Vagina (tissue), 2 donors: ENCODE data around the gene ADGRF5. TPM values are rescaled to one million over a fixed set of nuclear protein-coding genes. Genes with fewer than 3 reads are reported as not detected.

ENCODE experiments used
- DNase-seq, 2 donors: peaks; one replicate each; pipeline ENCODE4 v3.0.0-alpha.2; 2017; ENCODE audit errors: extremely low spot score in 2 of 2
- H3K27ac ChIP-seq: fragments of 200-600 bp; sonication (generic); one replicate; pipeline ENCODE4 v1.5.1; 2019
- H3K27me3 ChIP-seq: fragments of 200-600 bp; sonication (generic); one replicate; pipeline ENCODE4 v1.5.1; 2019
- H3K36me3 ChIP-seq, 2 donors: fragments of 200-600 bp; sonication (generic); one replicate each; pipeline ENCODE4 v1.5.1; 2017 to 2019
- H3K4me1 ChIP-seq: fragments of 200-600 bp; sonication (generic); one replicate; pipeline ENCODE4 v1.5.1; 2019
- H3K4me3 ChIP-seq, 2 donors: fragments of 200-600 bp; sonication (generic); 1 replicate in 1 of 2; 2 replicates in 1 of 2; pipeline ENCODE4 v1.5.1; 2016 to 2019
- H3K9me3 ChIP-seq: fragments of 200-600 bp; sonication (generic); one replicate; pipeline ENCODE4 v1.5.1; 2019
- CTCF ChIP-seq, 3 experiments: fragments of 450-650 bp in 2 of 3; fragments of 200-600 bp in 1 of 3; sonication (generic) in 1 of 3; IDR thresholded peaks; one replicate each; pipeline ENCODE4 v1.5.1; 2017 to 2019; ENCODE audit warnings: antibody characterized with exemption in 3 of 3, mild to moderate bottlenecking in 2 of 3, moderate library complexity in 2 of 3
- POLR2A ChIP-seq, 2 donors: fragments of 450-650 bp; IDR thresholded peaks; one replicate each; pipeline ENCODE4 v1.6.1; 2017; ENCODE audit warnings: antibody characterized with exemption in 2 of 2, mild to moderate bottlenecking in 2 of 2, moderate library complexity in 2 of 2
- POLR2AphosphoS5 ChIP-seq, 2 donors: sonication (generic); formaldehyde crosslinking; IDR thresholded peaks; one replicate each; pipeline ENCODE4 v1.9.0; 2017; ENCODE audit warnings: antibody characterized with exemption in 2 of 2, mild to moderate bottlenecking in 2 of 2, low read depth in 1 of 2; ENCODE audit not compliant: insufficient read depth in 1 of 2
- intact Hi-C: fragments of 100-400 bp; cut with DNase I; formaldehyde crosslinking; loops from one replicate; pipeline ENCODE4 v1.15.1; 2023
- total RNA-seq: library from RNA; depleted of rRNA; stranded (reverse); fragments of >200 nt; gene quantifications from one replicate; pipeline ENCODE4 v1.2.3, GENCODE V29; 2016

The ADGRF5 gene
- total RNA-seq, 1 donor from 2014 or later: 10.3 TPM

GRCh38 chr6:46828939-46829338, 92.8 kb downstream of the ADGRF5 start:
- no peak for TF ChIP-seq POLR2AphosphoS5 (IDR thresholded peaks at IDR 0.05; ENCODE audit: insufficient read depth in 1 of 2, low read depth in 1 of 2)
- intact Hi-C loops: no loop called here
- Histone ChIP-seq H3K36me3 (no peaks in the 10 kb centered on the region), H3K4me1 (no peaks in the 10 kb centered on the region), H3K9me3 (no peaks in the 10 kb centered on the region), H3K4me3 (no peak overlapping the region), H3K27ac (no peak overlapping the region), H3K27me3 (no peaks in the 10 kb centered on the region)
- no peak for DNase-seq

- intact Hi-C loops: no loop called here
- no peak for DNase-seq
- no peak for TF ChIP-seq CTCF (IDR thresholded peaks at IDR 0.05)
- TF ChIP-seq POLR2AphosphoS5 (IDR thresholded peaks at IDR 0.05; ENCODE audit: insufficient read depth in 1 of 2, low read depth in 1 of 2): peak in 1 of 2 donors; percentile 60
- H3K9me3 ChIP-seq: no peaks in the 10 kb centered on the region
- H3K27ac ChIP-seq: no peak overlapping the region
- H3K36me3 ChIP-seq: no peaks in the 10 kb centered on the region
- H3K27me3 ChIP-seq: no peaks in the 10 kb centered on the region
- no peaks in the 10 kb centered on the region for H3K4me1 ChIP-seq
- H3K4me3 ChIP-seq: no peak overlapping the region
These were observed 100.3 kb downstream of the ADGRF5 start for GRCh38 chr6:46821458-46821881.

GRCh38 chr6:46819561-46819960, 102.2 kb downstream of the ADGRF5 start:
- no peak for TF ChIP-seq CTCF (IDR thresholded peaks at IDR 0.05)
- no peak for TF ChIP-seq POLR2AphosphoS5 (IDR thresholded peaks at IDR 0.05; ENCODE audit: insufficient read depth in 1 of 2, low read depth in 1 of 2)
- TF ChIP-seq POLR2A (IDR thresholded peaks at IDR 0.05): no peak
- intact Hi-C loops: no loop called here

GRCh38 chr6:46816626-46817025, 105.1 kb downstream of the ADGRF5 start:
- H3K36me3 ChIP-seq: no peaks in the 10 kb centered on the region
- intact Hi-C loops: no loop called here
- no peak for TF ChIP-seq CTCF (IDR thresholded peaks at IDR 0.05)
- TF ChIP-seq POLR2AphosphoS5 (IDR thresholded peaks at IDR 0.05; ENCODE audit: insufficient read depth in 1 of 2, low read depth in 1 of 2): peak in 1 of 2 donors; percentile 24
- H3K27me3 ChIP-seq: no peaks in the 10 kb centered on the region
- DNase-seq: no peak
- no peaks in the 10 kb centered on the region for H3K9me3 ChIP-seq
- H3K27ac ChIP-seq: no peak overlapping the region
- H3K4me3 ChIP-seq: no peak overlapping the region
- H3K4me1 ChIP-seq: no peaks in the 10 kb centered on the region

More at GRCh38 chr6:46819561-46819960, 102.2 kb downstream of the ADGRF5 start:
- no peaks in the 10 kb centered on the region for H3K27me3 ChIP-seq
- no peaks in the 10 kb centered on the region for H3K36me3 ChIP-seq
- H3K27ac ChIP-seq: no peak overlapping the region
- no peak overlapping the region for H3K4me3 ChIP-seq
- H3K4me1 ChIP-seq: no peaks in the 10 kb centered on the region
- H3K9me3 ChIP-seq: no peaks in the 10 kb centered on the region
- no peak for DNase-seq

GRCh38 chr6:46815130-46815529, 106.6 kb downstream of the ADGRF5 start:
- no peaks in the 10 kb centered on the region for H3K27me3 ChIP-seq
- no peak for DNase-seq
- no peaks in the 10 kb centered on the region for H3K36me3 ChIP-seq
- TF ChIP-seq POLR2A (IDR thresholded peaks at IDR 0.05) (no peak), CTCF (IDR thresholded peaks at IDR 0.05) (no peak), POLR2AphosphoS5 (IDR thresholded peaks at IDR 0.05; ENCODE audit: insufficient read depth in 1 of 2, low read depth in 1 of 2) (no peak)
- intact Hi-C loops: no loop called here
- no peak overlapping the region for H3K4me3 ChIP-seq
- H3K9me3 ChIP-seq: no peaks in the 10 kb centered on the region
- no peak overlapping the region for H3K27ac ChIP-seq
- H3K4me1 ChIP-seq: no peaks in the 10 kb centered on the region
